Peyer's patch (tissue), 4 donors: ENCODE data around the gene PDXP.

ENCODE experiments used
- CTCF ChIP-seq, 6 experiments: fragments of 450-650 bp in 4 of 6; fragments of 200-600 bp in 2 of 6; sonication (generic) in 1 of 6; IDR thresholded peaks; one replicate each; pipeline ENCODE4 v1.5.1; 2017 to 2019; ENCODE audit warnings: antibody characterized with exemption in 6 of 6, mild to moderate bottlenecking in 3 of 6, moderate library complexity in 1 of 6
- POLR2A ChIP-seq, 2 donors: fragments of 450-650 bp; IDR thresholded peaks; one replicate each; pipeline ENCODE4 v1.5.1; 2017; ENCODE audit warnings: antibody characterized with exemption in 2 of 2, mild to moderate bottlenecking in 2 of 2, moderate library complexity in 2 of 2

GRCh38 chr22:37703906-37704305, 45.4 kb downstream of the PDXP start:
- TF ChIP-seq CTCF (IDR thresholded peaks at IDR 0.05): no peak
- no peak for TF ChIP-seq POLR2A (IDR thresholded peaks at IDR 0.05)
